Uterus (tissue), 2 donors: ENCODE results near the gene OXGR1.

ENCODE experiments used
- POLR2A ChIP-seq, 2 donors: fragments of 450-650 bp; IDR thresholded peaks; one replicate each; pipeline ENCODE4 v1.6.1; 2016; ENCODE audit warnings: antibody characterized with exemption in 2 of 2, mild to moderate bottlenecking in 1 of 2, moderate library complexity in 1 of 2
- TF ChIP-seq, protein P1 (sequence below), 4 experiments: fragments of 200-600 bp in 2 of 4; fragments of 450-650 bp in 2 of 4; sonication (generic) in 2 of 4; IDR thresholded peaks; one replicate each; pipeline ENCODE4 v1.5.1; 2016 to 2019; ENCODE audit warnings: antibody characterized with exemption in 4 of 4, mild to moderate bottlenecking in 2 of 4, moderate library complexity in 1 of 4

- TF ChIP-seq POLR2A (IDR thresholded peaks at IDR 0.05), result no peak
- TF ChIP-seq, protein P1, sequence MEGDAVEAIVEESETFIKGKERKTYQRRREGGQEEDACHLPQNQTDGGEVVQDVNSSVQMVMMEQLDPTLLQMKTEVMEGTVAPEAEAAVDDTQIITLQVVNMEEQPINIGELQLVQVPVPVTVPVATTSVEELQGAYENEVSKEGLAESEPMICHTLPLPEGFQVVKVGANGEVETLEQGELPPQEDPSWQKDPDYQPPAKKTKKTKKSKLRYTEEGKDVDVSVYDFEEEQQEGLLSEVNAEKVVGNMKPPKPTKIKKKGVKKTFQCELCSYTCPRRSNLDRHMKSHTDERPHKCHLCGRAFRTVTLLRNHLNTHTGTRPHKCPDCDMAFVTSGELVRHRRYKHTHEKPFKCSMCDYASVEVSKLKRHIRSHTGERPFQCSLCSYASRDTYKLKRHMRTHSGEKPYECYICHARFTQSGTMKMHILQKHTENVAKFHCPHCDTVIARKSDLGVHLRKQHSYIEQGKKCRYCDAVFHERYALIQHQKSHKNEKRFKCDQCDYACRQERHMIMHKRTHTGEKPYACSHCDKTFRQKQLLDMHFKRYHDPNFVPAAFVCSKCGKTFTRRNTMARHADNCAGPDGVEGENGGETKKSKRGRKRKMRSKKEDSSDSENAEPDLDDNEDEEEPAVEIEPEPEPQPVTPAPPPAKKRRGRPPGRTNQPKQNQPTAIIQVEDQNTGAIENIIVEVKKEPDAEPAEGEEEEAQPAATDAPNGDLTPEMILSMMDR (IDR thresholded peaks at IDR 0.05), result no peak
Observed at GRCh38 chr13:96968027-96968426, 26.2 kb downstream of the OXGR1 start.
